IMR-90 (cell line): ENCODE measurements around the gene DOCK4. TPM values are rescaled to one million over a fixed set of nuclear protein-coding genes. Genes with fewer than 3 reads are reported as not detected.

Source experiments
- ATAC-seq: fragments of 200-7000 bp; cut with Tn5 transposase; 2 replicates; pipeline ENCODE4 v1.9.1; 2020; ENCODE audit warnings: low read depth, mild to moderate bottlenecking, moderate library complexity
- BruUV-seq: library from RNA; stranded (reverse); fragments of 400-500 nt; replicated peaks from 2 replicates; lab custom pipeline; 2021; lab: Mats Ljungman, UMichigan
- CTCF ChIA-PET: fragments of 300-600 bp; formaldehyde crosslinking; extraction: SDS; loops from one replicate; lab custom pipeline; 2021; ENCODE audit warnings: antibody characterized with exemption; lab: Yijun Ruan, JAX
- POLR2A ChIA-PET: fragments of 300-600 bp; sonication (Branson Sonifier 250); formaldehyde crosslinking; loops from one replicate; lab custom pipeline; 2022; ENCODE audit warnings: antibody characterized with exemption; ENCODE audit not compliant: unreplicated experiment; lab: Charles Lee
- DNase-seq: peaks from one replicate; pipeline ENCODE4 v3.0.0; 2013
- H2AFZ ChIP-seq: replicated peaks from 2 replicates; pipeline ENCODE3; 2013; ENCODE audit warnings: low read length, mild to moderate bottlenecking; ENCODE audit not compliant: poor library complexity
- H2AK5ac ChIP-seq: 2 replicates; pipeline ENCODE4 v1.6.1; 2013; ENCODE audit warnings: low read depth, low read length, inconsistent platforms
- H2AK9ac ChIP-seq: replicated peaks from 2 replicates; pipeline ENCODE3; 2013; ENCODE audit warnings: mild to moderate bottlenecking, low read depth, low read length, moderate library complexity; ENCODE audit not compliant: poor library complexity
- H2BK120ac ChIP-seq: 2 replicates; pipeline ENCODE4 v1.6.1; 2013; ENCODE audit warnings: low read depth, low read length, inconsistent platforms
- H2BK15ac ChIP-seq: 3 replicates; pipeline ENCODE4 v1.6.1; 2013; ENCODE audit warnings: low read depth, low read length, inconsistent platforms
- H2BK20ac ChIP-seq: 2 replicates; pipeline ENCODE4 v1.6.1; 2013; ENCODE audit warnings: low read depth, mild to moderate bottlenecking, inconsistent platforms, low read length, moderate library complexity
- H2BK5ac ChIP-seq: 2 replicates; pipeline ENCODE4 v1.6.1; 2013; ENCODE audit warnings: mild to moderate bottlenecking, low read depth, low read length, inconsistent platforms; ENCODE audit not compliant: poor library complexity, severe bottlenecking
- H3K14ac ChIP-seq: replicated peaks from 2 replicates; pipeline ENCODE4 v1.6.1; 2013; ENCODE audit warnings: low read depth, low read length, inconsistent platforms
- H3K18ac ChIP-seq: 2 replicates; pipeline ENCODE4 v1.6.1; 2013; ENCODE audit warnings: low read depth, low read length, control low read depth
- H3K23ac ChIP-seq: 2 replicates; pipeline ENCODE4 v1.6.1; 2013; ENCODE audit warnings: low read depth, low read length, inconsistent platforms
- H3K27ac ChIP-seq: 2 replicates; pipeline ENCODE4 v1.5.1; 2013; ENCODE audit warnings: mild to moderate bottlenecking, control low read depth, low read length; ENCODE audit not compliant: insufficient read depth
- H3K27me3 ChIP-seq: 2 replicates; pipeline ENCODE4 v1.6.1; 2013; ENCODE audit warnings: low read length; ENCODE audit not compliant: control insufficient read depth, insufficient read depth
- H3K36me3 ChIP-seq: 2 replicates; pipeline ENCODE4 v1.6.1; 2013; ENCODE audit warnings: low read length, mixed read lengths; ENCODE audit not compliant: control insufficient read depth, insufficient read depth
- H3K4ac ChIP-seq: 2 replicates; pipeline ENCODE4 v1.6.1; 2013; ENCODE audit warnings: low read depth, low read length, inconsistent platforms
- H3K4me1 ChIP-seq: 2 replicates; pipeline ENCODE4 v1.6.1; 2013; ENCODE audit warnings: low read length, mixed read lengths; ENCODE audit not compliant: control insufficient read depth, insufficient read depth
- H3K4me2 ChIP-seq: 2 replicates; pipeline ENCODE4 v1.6.1; 2013; ENCODE audit warnings: low read depth, mild to moderate bottlenecking, control low read depth, low read length, moderate library complexity
- H3K4me3 ChIP-seq: 2 replicates; pipeline ENCODE4 v1.5.1; 2013; ENCODE audit warnings: low read depth, mild to moderate bottlenecking, control low read depth, low read length, moderate library complexity; ENCODE audit not compliant: insufficient read depth
- H3K56ac ChIP-seq: 2 replicates; pipeline ENCODE4 v1.6.1; 2013; ENCODE audit warnings: low read length, inconsistent platforms; ENCODE audit not compliant: insufficient read depth; ENCODE audit errors: extremely low read depth
- H3K79me1 ChIP-seq, 2 experiments: 2 replicates each; pipeline ENCODE4 v1.6.1; 2013; ENCODE audit warnings: low read length in 2 of 2, inconsistent platforms in 1 of 2, low read depth in 1 of 2
- H3K9ac ChIP-seq: 2 replicates; pipeline ENCODE4 v1.6.1; 2013; ENCODE audit warnings: low read depth, low read length, control low read depth
- H3K9me1 ChIP-seq: 2 replicates; pipeline ENCODE4 v1.6.1; 2013; ENCODE audit warnings: low read length, inconsistent platforms; ENCODE audit not compliant: insufficient read depth
- H3K9me3 ChIP-seq: 2 replicates; pipeline ENCODE4 v1.6.1; 2013; ENCODE audit warnings: low read length; ENCODE audit not compliant: control insufficient read depth, insufficient read depth
- H4K20me1 ChIP-seq: 2 replicates; pipeline ENCODE4 v1.6.1; 2013; ENCODE audit warnings: low read length, inconsistent platforms; ENCODE audit not compliant: insufficient read depth
- H4K5ac ChIP-seq: 2 replicates; pipeline ENCODE4 v1.6.1; 2013; ENCODE audit warnings: mild to moderate bottlenecking, low read depth, low read length, control low read depth
- H4K8ac ChIP-seq, 2 experiments: 2 replicates each; pipeline ENCODE4 v1.6.1; 2013; ENCODE audit warnings: low read depth in 2 of 2, low read length in 2 of 2, control low read depth in 1 of 2, inconsistent platforms in 1 of 2
- H4K91ac ChIP-seq: 2 replicates; pipeline ENCODE4 v1.6.1; 2013; ENCODE audit warnings: low read depth, low read length, inconsistent platforms; ENCODE audit not compliant: insufficient read depth
- CEBPB ChIP-seq: IDR thresholded peaks from 2 replicates; pipeline ENCODE4 v1.6.1; 2012; ENCODE audit warnings: low read depth, low read length, improper control_type of control experiment
- CTCF ChIP-seq: conservative IDR thresholded peaks from 2 replicates; pipeline ENCODE4 v1.5.1; 2012; ENCODE audit warnings: mild to moderate bottlenecking, low read depth, low read length, improper control_type of control experiment
- MAFK ChIP-seq: IDR thresholded peaks from 2 replicates; pipeline ENCODE4 v1.6.1; 2012; ENCODE audit warnings: low read depth, low read length, improper control_type of control experiment
- MAZ ChIP-seq: IDR thresholded peaks from 2 replicates; pipeline ENCODE4 v1.6.1; 2012; ENCODE audit warnings: low read depth, mild to moderate bottlenecking, low read length, improper control_type of control experiment, moderate library complexity, borderline replicate concordance
- NFE2L2 ChIP-seq: fragments of 150-350 bp; IDR thresholded peaks from 2 replicates; pipeline ENCODE4 v1.6.1; 2016; ENCODE audit warnings: low read depth, mild to moderate bottlenecking, low read length
- POLR2A ChIP-seq: IDR thresholded peaks from 2 replicates; pipeline ENCODE4 v1.6.1; 2012; ENCODE audit warnings: mild to moderate bottlenecking, low read depth, low read length
- RAD21 ChIP-seq: IDR thresholded peaks from 2 replicates; pipeline ENCODE4 v1.6.1; 2012; ENCODE audit warnings: low read length, improper control_type of control experiment
- RCOR1 ChIP-seq: IDR thresholded peaks from 2 replicates; pipeline ENCODE4 v1.6.1; 2012; ENCODE audit warnings: mild to moderate bottlenecking, low read length, improper control_type of control experiment; ENCODE audit not compliant: insufficient replicate concordance
- SMC3 ChIP-seq: fragments of 150-350 bp; IDR thresholded peaks from 2 replicates; pipeline ENCODE4 v1.6.1; 2016; ENCODE audit warnings: low read depth, mild to moderate bottlenecking, antibody characterized with exemption, low read length, moderate library complexity
- USF2 ChIP-seq: fragments of 150-350 bp; IDR thresholded peaks from 2 replicates; pipeline ENCODE4 v1.6.1; 2017; ENCODE audit warnings: mild to moderate bottlenecking, antibody characterized with exemption, low read length, low read depth
- WGBS, 2 experiments: methylation state at CpG; one replicate each; pipeline versions ENCODE4 v1.1.5 to v1.1.7; 2013; ENCODE audit warnings: missing lambda C conversion rate in 2 of 2; ENCODE audit not compliant: insufficient read length in 1 of 2; ENCODE audit errors: extremely low coverage in 2 of 2; 5-methylcytosine and 5-hydroxymethylcytosine counted together
- dilution Hi-C: fragments of 300-500 bp; cut with HindIII; formaldehyde crosslinking; loops from one replicate; pipeline ENCODE4 v1.14.3; 2018; ENCODE audit warnings: low sequenced_read_pairs; ENCODE audit not compliant: unreplicated experiment
- in situ Hi-C: fragments of 300-500 bp; cut with MboI; formaldehyde crosslinking; loops from 3 replicates; pipeline ENCODE4 v1.14.3; 2019; ENCODE audit warnings: low sequenced_read_pairs, inconsistent platforms, mixed read lengths
- intact Hi-C: fragments of 100-400 bp; cut with micrococcal nuclease; formaldehyde crosslinking; loops from 2 replicates; pipeline ENCODE4 v1.10.0; 2022
- polyA plus RNA-seq, 3 experiments: library from polyadenylated mRNA; depleted of rRNA; stranded (reverse); fragments of >200 nt; gene quantifications; 2 replicates each; pipeline ENCODE4 v1.2.3, GENCODE V29; 2012; ENCODE audit warnings: low replicate concordance in 1 of 3
- total RNA-seq: library from RNA; depleted of rRNA; stranded (reverse); fragments of >200 nt; gene quantifications from 2 replicates; pipeline ENCODE4 v1.2.3, GENCODE V29; 2012

Gene DOCK4
- total and polyA plus RNA-seq, 2 of the 4 experiments (the other 2 are of a cell fraction): 4.4 to 12.2 TPM

GRCh38 chr7:112052498-112052897 lies 153.7 kb downstream of the DOCK4 start:
- no TSS peak for BruUV-seq
- Histone ChIP-seq H4K8ac (no peak overlapping the region), H3K4me1 (peaks cover 6% of the 10 kb centered on the region), H3K23ac (no peak overlapping the region), H3K9me1 (peaks cover 10% of the 10 kb centered on the region), H2BK20ac (peak overlapping the region; percentile 66; the same call in 1 of the 2 replicates), H3K4me3 (no peak overlapping the region), H3K56ac (no peak overlapping the region), H3K14ac (no peak overlapping the region), H3K36me3 (no peaks in the 10 kb centered on the region), H2AFZ (no peak overlapping the region), H2BK15ac (peak overlapping the region; percentile 90; the same call in 1 of the 3 replicates), H2AK5ac (no peak overlapping the region), H2AK9ac (no peak overlapping the region), H3K4me2 (no peak overlapping the region), H4K5ac (no peak overlapping the region), H2BK120ac (peak overlapping the region; percentile 73), H3K79me1 (peaks cover 6 to 12% of the 10 kb centered on the region in 2 experiments), H3K27ac (no peak overlapping the region), H3K4ac (no peak overlapping the region), H4K91ac (no peak overlapping the region), H3K18ac (no peak overlapping the region), H4K20me1 (no peaks in the 10 kb centered on the region; the same call in 1 of the 2 replicates), H3K9me3 (peaks cover 4% of the 10 kb centered on the region), H3K27me3 (no peaks in the 10 kb centered on the region), H2BK5ac (no peak overlapping the region), H3K9ac (no peak overlapping the region)
- ATAC-seq (no peak), DNase-seq (no peak)
- no CpG with 5 or more reads among the region's 1 CpG for WGBS, 2 experiments
- intact Hi-C loops (no loop called here), dilution Hi-C loops (no loop called here), in situ Hi-C loops (no loop called here)
- no peak for TF ChIP-seq NFE2L2
- TF ChIP-seq USF2: no peak
- no peak for TF ChIP-seq RAD21
- no peak for TF ChIP-seq POLR2A
- TF ChIP-seq MAZ: no peak
- no peak for TF ChIP-seq MAFK
- no peak for TF ChIP-seq CTCF
- no peak for TF ChIP-seq CEBPB
- no peak for TF ChIP-seq RCOR1
- no peak for TF ChIP-seq SMC3
- POLR2A ChIA-PET: no interaction called here
- CTCF ChIA-PET: no interaction called here
